Measurements from ENCODE around the gene SP1. TPM values are rescaled to one million over a fixed set of nuclear protein-coding genes. Genes with fewer than 3 reads are reported as not detected.
"Not testable (repeated sequence)": the region's sequence is repeated elsewhere in the genome, so short reads cannot be mapped to it uniquely, and the experiment has no call there.

The SP1 gene
- polyA plus RNA-seq, 4 donors, result 67.0 to 85.0 (median 78.8) TPM

DNA sequence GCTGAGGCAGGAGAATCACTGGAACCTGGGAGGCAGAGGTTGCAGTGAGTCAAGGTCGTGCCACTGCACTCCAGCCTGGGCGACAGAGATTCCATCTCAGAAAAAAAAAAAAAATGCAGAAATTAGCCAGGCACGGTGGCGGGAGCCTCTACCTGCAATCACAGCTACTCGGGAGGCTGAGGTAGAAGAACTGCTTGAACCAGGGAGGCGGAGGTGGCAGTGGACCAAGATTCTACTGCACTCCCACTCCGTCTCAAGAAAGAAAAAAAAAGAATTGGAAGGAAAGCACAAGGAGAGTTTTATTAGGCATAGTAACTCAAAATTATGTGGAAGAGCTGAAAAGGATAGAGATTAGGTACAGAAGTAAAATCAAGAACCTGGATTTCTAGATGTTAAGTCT lies 22.9 kb downstream of the SP1 start:
- DNase-seq (ENCODE audit: low read depth in 4 of 4, low spot score in 3 of 4), result no peak

DNA sequence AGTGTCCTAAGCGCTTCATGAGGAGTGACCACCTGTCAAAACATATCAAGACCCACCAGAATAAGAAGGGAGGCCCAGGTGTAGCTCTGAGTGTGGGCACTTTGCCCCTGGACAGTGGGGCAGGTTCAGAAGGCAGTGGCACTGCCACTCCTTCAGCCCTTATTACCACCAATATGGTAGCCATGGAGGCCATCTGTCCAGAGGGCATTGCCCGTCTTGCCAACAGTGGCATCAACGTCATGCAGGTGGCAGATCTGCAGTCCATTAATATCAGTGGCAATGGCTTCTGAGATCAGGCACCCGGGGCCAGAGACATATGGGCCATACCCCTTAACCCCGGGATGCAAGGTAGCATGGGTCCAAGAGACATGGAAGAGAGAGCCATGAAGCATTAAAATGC lies 31.0 kb downstream of the SP1 start:
- no peak for DNase-seq (ENCODE audit: low read depth in 4 of 4, low spot score in 3 of 4)

DNA sequence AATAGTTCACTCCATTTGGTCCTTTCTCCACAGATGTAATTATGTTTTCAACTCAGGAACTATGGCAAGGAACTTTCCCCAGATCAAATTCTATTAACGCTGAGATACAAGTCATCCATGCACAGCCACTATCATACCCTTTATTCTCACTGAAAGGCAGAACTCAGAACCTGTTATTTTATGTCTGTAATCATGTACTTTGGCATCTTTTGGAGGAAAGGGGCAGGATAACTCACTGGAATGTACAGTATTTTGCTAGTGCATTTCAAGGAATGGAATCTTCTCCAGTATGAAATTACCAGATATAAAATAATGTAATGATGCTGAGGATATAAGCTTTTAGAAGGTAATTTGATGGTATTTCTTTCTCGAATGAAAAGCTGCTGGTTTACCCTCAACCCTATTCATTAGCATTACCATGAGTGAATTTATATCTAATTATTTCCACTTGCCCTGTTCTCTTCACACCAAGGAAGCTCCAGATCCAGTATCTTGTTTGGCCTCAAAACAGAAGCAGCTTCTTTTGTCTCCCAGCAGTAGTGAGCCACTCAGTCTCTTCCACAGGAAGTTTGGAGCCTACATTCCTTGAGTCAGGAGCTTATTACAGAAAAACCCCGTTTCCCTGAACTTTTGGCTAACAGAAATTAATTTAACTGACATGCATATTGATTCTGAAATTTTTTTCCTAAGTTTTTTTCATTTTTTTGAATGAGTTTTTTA lies 33.7 kb downstream of the SP1 start:
- DNase-seq (ENCODE audit: low read depth in 4 of 4, low spot score in 3 of 4), result no peak

DNA sequence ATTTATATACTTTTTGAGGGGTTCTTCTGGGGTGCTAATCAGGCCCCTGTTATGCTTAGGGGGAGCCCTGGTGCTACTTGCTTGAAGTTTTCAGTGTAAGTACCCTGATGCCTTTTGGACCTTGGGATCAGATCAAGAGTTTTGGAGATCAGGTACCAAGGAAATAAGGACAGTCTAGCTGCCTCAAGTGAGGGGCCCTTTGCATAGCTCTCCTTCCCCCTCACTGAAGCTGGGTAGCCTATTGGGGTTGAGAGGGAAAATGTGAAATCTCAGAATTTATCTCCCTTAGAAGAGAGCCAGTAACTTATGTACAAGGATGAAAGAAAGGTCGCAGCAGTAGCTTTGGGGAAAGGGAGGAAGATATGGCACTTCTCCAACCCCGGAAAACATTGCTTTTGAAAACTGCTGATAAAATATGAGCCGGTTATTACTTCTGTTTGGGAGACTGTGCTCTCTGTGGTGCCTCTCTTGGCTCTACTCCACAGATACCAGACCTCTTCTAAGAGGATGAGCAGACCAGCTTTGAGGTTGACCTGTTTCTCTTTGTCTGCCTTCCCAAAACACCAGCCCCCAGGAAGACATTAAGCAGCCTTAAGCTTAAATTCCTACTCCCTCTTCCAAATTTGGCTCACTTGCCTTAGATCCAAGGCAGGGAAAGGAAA lies 34.9 kb downstream of the SP1 start:
- DNase-seq (ENCODE audit: low read depth in 4 of 4, low spot score in 3 of 4), result no peak

DNA sequence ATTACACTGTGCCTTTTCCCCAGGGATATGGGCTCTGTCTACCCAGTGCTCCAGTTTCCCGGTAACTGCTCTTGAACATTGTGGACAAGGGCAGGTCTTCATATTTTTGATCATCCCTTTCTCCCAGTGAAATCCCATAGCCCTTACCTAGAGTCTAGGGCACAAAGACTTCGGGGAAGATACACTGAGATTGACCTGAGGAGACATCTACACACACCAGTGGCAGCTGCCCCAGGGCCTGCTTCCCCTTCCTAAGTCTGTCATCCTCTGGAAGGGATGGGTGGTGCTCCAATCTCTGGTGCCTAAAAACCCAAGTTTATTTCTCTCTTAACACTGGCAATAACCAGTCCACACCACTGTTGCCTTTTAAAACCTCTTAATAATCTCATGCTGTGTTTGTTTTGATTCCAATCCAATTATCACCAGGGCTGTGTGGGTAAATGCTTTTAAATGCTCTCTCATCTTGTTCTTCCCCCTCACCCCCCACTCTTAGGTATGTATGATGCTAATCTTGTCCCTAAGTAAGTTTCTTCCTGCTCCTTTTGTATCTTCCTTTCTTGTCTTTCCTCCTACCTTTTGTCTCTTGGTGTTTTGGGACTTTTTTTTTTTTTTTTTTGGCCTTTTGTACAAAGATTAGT lies 35.9 kb downstream of the SP1 start:
- DNase-seq (ENCODE audit: low read depth in 4 of 4, low spot score in 3 of 4), result not testable (repeated sequence)

DNA sequence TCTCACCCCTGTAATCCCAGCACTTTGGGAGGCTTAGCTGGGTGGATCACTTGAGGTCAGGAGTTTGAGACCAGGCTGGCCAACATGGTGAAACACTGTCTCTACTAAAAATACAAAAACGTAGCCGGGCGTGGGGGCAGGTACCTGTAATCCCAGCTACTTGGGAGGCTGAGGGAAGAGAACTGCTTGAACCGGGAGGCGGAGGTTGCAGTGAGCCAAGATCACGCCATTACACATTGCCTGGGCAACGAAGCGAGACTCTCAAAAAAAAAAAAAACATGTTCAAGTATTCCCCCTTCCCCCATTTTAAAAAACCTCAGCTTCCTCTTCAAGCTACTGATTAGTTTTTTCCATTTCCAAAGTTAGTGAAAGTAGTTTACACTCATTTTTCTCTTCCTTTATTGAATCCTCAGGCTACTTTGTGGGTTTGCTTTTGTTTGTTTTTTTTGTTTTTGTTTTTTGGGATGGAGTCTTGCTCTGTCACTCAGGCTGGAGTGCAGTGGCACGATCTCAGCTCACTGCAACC lies 37.4 kb downstream of the SP1 start:
- DNase-seq (ENCODE audit: low read depth in 4 of 4, low spot score in 3 of 4), result not testable (repeated sequence)

DNA sequence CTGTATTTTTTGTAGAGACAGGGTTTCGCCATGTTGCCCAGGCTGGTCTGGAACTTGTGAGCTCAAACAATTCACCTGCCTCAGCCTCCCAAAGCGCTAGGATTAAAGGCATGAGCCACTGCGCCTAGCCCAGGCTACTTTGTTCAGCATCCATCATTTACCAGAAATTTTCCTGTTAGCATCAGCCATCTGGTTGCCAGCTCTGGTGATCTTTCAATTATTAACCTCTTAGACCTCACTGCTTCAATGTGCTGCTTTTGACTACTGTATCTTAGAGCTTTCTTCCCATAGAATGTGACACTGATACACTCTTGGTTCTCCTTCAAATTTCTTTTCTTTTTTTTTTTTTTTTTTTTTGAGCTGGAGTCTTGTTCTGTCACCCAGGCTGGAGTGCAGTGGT lies 38.2 kb downstream of the SP1 start:
- no peak for DNase-seq (ENCODE audit: low read depth in 4 of 4, low spot score in 3 of 4)

DNA sequence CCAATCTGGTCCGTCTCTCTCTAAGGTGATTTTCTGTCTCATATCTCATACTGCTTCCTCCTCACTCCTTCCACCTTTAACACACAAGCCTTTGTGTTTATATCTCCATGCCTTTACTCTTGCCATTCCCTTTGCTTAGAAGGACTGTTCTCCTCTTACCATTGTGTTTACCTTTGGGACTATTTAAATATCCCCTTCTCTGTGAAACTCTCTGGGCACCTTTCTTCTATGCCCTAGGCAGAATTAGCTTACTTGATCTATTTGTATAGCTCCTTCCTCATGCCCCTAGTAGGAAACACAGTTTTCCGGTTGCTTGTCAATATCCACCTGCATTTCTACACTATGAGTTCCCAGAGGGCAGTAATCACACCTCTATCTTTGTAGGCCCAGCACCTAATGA lies 39.8 kb downstream of the SP1 start:
- no peak for DNase-seq (ENCODE audit: low read depth in 4 of 4, low spot score in 3 of 4)

DNA sequence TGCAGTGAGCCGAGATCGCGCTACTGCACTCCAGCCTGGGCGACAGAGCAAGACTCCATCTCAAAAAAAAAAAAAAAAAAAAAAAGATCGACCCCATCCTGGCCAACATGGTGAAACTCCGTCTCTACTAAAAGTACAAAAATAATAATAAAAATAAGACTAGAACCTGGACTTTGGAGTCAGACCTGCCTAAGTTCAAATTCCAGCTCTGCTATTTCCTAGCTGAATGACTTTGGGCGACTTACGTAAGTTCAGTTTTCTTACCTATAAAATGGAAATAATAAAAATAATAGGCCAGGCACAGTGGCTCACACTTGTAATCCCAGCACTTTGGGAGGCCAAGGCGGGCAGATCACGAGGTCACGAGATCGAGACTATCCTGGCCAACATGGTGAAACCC lies 42.3 kb downstream of the SP1 start:
- not testable (repeated sequence) for DNase-seq (ENCODE audit: low read depth in 4 of 4, low spot score in 3 of 4)

DNA sequence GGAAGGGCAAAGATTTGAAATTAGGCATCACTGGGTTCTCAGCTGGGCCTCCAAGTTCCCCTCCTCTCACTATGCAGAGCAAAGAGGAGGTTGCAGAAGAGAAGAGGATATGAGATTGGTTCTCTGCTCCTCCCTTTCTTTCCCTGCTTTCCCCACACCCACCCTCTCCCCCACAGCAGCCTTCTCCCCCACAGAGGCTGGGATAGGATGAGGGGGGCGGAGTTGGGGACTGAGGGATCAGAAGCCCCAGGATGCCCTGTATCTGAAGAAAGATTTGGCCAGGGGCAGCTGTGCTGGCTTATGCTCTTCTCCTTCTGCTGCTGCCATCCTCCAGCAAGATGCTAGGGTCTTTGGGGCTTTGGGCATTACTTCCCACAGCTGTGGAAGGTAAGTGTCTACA lies 43.6 kb downstream of the SP1 start, which contains the start of gene AMHR2:
AMHR2 (plus strand) TSS at position 259 of the 400 bp plus-strand sequence; CDS start at position 339, 80 bp downstream.
- DNase-seq (ENCODE audit: low read depth in 4 of 4, low spot score in 3 of 4), result no peak

DNA sequence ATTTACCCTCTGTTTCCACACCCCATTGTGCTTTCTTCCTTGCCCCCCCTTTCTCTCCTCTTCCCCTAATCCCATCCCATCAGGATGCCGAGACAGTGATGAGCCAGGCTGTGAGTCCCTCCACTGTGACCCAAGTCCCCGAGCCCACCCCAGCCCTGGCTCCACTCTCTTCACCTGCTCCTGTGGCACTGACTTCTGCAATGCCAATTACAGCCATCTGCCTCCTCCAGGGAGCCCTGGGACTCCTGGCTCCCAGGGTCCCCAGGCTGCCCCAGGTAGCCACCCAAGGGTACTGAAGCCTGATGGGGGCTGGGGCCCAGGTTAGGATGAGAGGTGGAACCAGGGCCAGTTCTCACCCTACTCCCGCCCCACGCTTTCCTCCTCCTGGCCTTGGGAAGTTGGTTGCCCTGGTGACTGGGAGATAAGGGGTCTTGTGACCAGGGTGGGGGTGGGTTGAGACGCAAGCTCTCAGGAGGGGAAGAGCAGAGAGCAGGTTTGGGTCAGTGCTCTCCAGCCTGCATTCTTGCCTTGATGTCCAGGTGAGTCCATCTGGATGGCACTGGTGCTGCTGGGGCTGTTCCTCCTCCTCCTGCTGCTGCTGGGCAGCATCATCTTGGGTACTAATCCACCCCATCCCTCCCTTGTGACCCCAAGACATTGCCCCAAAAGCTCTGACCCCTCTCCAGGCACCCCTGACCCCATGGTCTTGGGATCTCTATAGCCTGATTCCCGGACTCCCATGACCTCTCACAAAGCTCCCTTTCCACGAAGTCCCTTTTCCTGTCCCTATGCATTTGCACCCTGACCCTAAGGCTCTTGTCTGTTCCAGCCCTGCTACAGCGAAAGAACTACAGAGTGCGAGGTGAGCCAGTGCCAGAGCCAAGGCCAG lies 44.9 kb downstream of the SP1 start:
- no peak for DNase-seq (ENCODE audit: low read depth in 4 of 4, low spot score in 3 of 4)

DNA sequence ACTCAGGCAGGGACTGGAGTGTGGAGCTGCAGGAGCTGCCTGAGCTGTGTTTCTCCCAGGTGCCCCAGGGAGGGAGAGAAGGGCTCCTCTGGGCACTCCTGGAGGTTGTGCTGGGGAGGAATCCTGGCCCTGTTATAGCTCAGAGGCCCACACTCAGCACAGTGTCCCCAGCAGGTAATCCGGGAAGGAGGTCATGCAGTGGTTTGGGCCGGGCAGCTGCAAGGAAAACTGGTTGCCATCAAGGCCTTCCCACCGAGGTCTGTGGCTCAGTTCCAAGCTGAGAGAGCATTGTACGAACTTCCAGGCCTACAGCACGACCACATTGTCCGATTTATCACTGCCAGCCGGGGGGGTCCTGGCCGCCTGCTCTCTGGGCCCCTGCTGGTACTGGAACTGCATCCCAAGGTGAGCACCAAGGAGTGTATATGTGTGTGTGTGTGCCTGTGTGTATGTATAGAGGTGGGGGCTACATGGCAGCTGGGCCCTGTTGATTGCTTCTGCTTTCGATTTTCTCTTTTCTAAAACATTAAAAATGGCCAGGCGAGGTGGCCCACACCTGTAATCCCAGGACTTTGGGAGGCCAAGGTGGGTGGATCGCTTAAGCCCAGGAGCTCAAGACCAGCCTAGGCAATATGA lies 45.7 kb downstream of the SP1 start:
- DNase-seq (ENCODE audit: low read depth in 4 of 4, low spot score in 3 of 4), result no peak

DNA sequence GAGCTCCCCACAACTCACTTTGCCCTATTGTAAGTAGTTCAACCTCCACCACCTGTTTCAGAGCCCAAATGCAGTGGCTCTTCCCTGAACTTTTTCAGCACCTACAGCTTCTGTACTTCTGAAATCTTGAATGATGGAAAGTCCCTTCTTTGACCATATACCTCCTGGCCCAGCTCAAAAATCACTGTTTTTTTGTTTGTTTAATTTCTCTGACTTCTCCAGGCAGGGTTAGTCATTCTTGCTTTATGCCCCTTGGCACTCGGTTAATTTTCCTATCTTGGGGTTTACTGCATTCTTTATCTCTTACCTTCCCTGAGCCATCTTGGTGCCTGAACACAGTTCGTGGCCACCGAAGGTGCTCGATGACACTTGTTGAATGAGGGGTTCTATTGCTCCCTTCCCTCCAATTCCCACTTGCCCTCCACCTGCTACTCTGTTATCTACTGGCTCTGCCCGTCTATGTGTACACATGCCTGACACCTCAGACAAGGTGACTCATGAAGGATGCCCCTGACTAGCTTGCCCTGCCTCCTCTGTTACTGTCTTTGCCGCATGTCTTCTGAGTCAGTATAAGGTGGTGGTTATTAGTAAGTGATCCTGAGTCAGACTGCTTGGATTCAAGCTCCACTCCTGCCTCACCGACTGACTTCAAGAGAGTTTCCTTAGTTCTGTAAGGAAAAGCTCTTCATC lies 48.1 kb downstream of the SP1 start:
- DNase-seq (ENCODE audit: low read depth in 4 of 4, low spot score in 3 of 4), result no peak

DNA sequence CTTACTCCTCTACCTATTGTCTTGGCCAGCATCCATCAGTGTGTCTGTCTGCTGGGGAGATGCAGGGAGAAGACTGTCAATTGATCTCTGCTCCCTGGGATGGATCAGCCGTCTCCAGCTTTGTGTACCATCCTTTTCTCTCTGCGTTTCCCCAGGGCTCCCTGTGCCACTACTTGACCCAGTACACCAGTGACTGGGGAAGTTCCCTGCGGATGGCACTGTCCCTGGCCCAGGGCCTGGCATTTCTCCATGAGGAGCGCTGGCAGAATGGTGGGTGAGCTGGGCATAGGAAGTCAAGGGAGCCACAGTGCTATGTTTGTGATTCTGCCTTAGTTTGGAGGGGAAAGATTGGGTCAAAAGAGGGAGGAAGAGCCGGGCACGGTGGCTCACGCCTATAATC lies 48.8 kb downstream of the SP1 start:
- no peak for DNase-seq (ENCODE audit: low read depth in 4 of 4, low spot score in 3 of 4)

DNA sequence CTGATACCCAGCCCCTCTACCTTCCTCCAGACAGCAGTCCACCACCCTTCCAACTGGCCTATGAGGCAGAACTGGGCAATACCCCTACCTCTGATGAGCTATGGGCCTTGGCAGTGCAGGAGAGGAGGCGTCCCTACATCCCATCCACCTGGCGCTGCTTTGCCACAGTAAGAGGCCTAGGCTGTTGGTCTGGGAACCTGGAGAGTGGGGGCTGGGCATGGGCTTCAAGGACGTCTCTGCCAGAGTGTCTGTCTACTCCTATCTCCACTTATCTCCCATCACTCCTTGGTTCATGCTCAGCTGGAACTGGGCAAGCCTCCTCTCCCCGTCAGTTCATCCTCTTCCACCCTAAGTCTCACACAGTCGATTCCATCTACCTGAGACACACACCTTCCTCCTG lies 50.1 kb downstream of the SP1 start:
- DNase-seq (ENCODE audit: low read depth in 4 of 4, low spot score in 3 of 4), result no peak

DNA sequence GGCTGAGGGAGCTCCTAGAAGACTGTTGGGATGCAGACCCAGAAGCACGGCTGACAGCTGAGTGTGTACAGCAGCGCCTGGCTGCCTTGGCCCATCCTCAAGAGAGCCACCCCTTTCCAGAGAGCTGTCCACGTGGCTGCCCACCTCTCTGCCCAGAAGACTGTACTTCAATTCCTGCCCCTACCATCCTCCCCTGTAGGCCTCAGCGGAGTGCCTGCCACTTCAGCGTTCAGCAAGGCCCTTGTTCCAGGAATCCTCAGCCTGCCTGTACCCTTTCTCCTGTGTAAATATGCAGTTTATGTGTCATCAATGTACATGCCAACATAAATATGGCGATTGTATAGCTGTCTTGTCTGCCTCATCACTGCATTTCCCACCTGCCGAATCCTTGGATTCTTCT lies 51.2 kb downstream of the SP1 start:
- no peak for DNase-seq (ENCODE audit: low read depth in 4 of 4, low spot score in 3 of 4)

DNA sequence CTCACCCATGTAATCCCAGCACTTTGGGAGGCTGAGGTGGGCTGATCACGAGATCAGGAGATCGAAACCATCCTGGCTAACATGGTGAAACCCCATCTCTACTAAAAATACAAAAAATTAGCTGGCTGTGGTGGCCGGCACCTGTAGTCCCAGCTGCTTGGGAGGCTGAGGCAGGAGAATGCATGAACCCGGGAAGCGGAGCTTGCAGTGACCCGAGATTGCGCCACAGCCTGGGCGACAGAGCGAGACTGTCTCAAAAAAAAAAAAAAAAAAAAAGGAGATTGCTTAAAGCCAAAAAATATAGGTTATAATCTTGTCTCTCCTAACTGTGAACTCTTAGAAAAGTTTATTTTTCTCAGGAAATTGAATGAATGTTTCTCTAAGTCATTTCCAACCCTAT lies 55.4 kb downstream of the SP1 start:
- DNase-seq (ENCODE audit: low read depth in 4 of 4, low spot score in 3 of 4), result not testable (repeated sequence)

DNA sequence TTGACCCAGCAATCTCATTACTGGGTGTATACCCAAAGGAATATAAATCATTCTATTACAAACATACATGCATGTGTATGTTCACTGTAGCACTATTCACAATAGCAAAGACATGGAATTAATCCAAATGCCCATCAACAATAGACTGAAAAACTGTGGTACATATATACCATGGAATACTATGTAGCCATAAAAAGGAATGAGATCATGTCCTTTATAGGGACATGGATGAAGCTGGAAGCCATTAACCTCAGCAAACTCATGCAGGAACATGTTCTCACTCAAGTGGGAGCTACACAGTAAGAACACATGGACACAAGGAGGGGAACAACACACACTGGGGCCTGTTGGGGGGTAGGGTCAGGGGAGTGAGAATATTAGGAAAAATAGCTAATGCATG lies 59.6 kb downstream of the SP1 start:
- not testable (repeated sequence) for DNase-seq (ENCODE audit: low read depth in 4 of 4, low spot score in 3 of 4)

DNA sequence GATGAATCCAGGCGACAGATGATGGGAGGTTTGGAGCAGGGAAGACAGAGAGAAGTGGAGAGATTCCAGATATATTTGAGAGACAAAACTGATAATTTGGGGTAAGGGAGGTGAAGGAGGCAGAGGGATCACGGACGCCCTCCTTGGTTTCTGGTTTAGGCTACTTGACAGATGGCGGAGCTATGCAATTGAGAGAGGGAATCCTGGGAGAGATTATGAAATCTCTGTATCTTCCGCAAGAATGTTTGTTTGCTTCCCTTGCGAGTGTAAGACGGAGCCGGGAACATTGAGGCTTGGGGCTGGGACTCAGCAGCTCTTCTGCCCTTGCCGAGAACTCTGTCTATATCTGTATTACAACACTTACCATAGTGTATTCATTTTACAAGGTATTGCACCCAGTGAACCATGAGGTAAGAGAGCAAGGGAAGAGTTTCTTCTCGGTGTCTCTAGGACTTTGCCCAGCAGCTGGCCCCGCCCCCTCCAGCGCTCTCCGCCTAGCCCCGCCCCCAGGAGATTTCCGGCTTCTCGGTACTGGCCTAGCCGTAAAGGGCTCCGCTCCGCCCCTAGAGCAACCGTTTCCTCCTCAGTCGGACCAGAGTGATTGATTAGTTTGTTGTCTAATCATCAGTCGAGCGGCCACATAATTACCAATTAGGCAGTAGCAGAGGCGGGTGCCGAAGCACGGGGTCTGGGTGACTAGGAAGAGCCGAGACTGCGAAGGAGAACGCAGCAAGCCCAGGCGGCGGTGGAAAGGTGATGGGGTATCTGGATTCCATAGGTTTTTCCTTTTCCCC lies 61.3 kb downstream of the SP1 start, which contains the start of gene PRR13:
PRR13 (plus strand) TSS at position 695 of the 794 bp plus-strand sequence. CDS start 981 bp downstream, outside the sequence.
- DNase-seq (ENCODE audit: low read depth in 4 of 4, low spot score in 3 of 4), result peak; percentile 90 to 98 (median 97)

All from right renal pelvis (tissue), 4 donors.